GM18520 (cell line): ENCODE results near the gene FCHSD2.
"Not testable (repeated sequence)": the region's sequence is repeated elsewhere in the genome, so short reads cannot be mapped to it uniquely, and the experiment has no call there.

Experiments
- ATAC-seq: cut with Tn5 transposase; IDR thresholded peaks from one replicate; pipeline ENCODE4 v1.9.1; 2021; ENCODE audit not compliant: unreplicated experiment

The FCHSD2 gene

DNA sequence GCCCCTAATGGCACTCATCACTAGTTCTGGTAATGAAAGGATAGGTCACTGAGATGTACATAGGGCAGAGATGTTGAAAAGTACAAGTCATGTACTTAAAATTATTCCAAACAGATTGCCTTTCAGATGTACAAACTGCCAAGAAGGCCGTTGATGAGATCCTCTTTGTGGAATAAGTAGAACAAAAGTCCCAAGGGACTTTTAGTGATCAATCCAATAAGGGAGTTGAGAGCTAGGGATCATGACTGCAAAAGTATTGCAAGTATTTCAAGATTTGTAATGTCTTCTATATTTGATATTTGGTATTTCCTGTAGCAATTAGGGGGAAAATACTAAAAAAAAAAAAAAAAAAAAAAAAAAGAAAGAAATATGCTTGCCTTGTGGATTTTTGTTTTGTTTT is 245.7 kb downstream of the FCHSD2 start:
- ATAC-seq, result no peak

DNA sequence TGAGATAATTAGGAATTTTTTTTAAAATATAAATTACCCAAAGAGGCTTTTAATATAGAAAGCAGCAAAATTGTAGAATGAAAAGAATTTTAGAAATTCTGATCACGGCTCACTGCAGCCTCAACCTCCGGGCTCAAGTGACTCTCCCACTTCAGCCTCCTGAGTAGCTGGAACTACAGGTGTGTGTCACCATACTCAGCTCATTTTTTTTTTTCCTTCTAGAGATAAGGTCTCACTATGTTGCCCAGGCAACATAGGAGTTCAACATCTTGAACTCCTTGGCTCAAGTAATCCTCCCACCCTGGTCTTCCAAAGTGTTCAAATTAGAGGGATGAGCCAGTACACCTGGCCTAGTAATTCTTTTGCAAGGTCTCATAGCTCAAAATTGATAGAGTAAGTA is 251.2 kb downstream of the FCHSD2 start:
- no peak for ATAC-seq

DNA sequence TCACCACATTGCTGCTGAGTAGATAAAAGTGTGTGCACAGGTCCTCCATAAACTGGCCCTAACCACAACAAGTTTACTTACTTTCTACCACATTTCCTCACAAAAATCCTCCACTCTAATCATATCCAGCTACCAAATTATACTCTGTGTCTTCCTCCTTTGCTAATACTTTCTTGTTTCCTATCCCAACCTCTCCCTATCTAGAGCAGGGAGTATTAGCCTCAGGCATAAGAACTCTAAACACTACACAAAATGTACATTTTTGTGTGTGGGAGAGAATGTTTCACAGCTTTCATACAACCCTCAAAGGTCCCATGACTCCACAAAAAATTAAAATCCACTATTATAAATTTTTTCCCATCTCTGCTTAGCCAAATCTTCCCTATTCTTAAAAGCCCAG is 255.5 kb downstream of the FCHSD2 start:
- ATAC-seq, result no peak

DNA sequence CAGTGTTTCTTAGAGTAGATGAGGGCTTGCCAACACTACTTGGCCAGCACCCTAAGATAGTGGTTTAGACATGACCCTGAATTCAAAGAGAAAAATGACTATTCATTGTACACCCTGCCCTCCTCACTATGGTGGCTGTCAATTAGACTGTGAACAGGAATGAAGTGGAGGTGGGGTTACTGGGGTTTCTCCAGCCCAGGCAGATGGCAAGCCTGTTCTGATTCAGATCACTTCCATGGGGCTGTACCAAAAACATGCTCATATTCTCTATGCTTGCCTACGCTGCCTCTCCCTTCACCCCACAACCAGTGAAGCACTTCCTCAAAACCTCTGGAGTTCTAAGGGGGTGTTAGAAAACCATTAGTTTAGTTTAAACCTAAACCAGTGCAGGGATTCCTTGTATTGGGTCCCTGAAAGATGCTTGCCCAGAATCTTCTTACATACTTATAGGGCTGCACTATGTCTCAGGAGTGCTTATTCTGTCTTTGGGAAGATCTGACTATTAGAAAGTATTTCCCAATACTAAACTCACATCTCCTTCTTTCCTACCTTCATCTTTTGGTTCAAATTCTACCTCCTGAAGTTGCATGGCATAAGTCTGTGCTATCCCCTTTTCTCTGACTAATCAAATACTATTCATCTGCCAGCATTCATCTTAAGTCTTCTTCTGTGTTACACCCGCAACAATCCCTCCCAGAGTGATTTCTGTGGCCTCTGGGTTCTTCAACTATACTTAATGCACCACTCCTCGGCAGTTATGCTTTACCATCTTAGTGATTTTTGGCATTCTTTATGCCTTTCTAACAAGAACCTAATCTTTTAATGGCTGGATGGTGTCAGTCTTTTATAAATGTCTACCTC is 256.1 kb downstream of the FCHSD2 start:
- no peak for ATAC-seq

DNA sequence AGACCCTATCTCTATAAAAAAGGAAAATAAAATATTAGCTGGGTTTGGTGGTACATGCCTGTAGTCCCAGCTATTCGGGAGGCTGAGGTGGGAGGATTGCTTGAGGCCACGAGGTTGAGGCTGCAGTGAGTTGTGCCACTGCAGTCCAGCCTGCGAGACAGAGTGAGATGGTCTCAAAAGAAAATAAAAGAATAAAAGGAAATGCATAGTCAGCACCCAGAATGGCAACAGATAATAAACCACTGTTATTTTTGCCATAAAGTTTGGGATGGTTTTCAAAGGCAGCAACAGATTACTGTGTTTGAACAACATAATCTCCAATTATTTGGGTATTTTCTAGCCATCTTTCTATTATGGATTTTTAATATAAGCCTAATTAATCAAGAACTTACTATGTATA is 266.0 kb downstream of the FCHSD2 start:
- ATAC-seq, result no peak

DNA sequence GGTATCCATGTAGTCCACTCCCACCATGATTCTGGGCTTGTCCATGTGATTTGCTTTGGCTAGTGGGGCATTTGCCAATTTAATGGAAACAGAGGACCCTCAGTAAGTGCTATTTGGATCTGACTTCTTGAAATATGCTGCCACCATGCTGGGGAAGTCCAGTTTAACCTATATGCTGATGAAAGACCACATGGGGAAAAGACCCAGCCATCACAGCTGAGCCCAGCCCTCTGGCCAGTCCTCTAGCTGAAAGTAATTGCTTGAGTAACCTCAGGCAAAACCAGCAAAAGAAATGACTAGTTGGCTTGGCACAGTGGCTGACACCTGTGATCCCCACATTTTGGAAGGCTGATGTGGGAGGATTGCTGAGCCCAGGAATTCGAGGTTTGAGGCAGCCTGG is 266.4 kb downstream of the FCHSD2 start:
- no peak for ATAC-seq

DNA sequence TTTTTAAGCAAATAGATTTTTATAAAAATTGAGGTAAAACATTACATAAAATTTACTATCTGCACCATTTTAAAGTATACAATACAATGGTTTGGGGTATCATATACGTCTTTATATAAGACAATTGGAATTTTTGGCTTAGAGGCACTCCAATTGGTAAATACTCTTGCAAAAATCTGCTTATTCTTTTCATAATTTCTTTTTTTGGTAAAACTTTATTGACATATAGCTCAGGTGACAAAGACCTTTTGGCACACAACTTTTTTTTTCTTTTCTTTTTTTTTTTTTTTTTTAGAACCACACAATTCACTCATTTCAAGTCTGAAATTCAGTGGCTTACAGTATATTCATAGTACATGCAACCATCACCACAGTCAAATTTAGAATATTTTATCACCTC is 270.1 kb downstream of the FCHSD2 start:
- ATAC-seq, result no peak

DNA sequence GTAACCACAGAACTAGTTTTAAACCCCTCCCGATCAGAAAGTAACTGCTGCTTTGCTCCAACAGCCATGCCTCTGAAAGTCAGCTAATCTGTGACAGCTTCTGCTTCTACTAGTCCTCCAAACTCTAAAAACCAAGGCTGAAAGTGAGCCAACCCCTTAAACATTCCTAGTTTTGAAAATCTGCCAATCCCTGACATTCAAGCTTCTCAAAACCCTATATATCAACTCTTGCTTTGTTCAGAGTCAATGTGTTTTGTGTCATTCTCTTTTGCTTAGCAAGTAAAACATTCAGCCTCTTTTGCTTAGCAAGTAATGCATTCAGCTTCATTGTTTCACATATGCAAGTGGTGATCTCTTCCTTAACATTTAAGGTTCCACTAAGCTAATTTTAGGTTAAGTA is 271.0 kb downstream of the FCHSD2 start:
- ATAC-seq, result no peak

DNA sequence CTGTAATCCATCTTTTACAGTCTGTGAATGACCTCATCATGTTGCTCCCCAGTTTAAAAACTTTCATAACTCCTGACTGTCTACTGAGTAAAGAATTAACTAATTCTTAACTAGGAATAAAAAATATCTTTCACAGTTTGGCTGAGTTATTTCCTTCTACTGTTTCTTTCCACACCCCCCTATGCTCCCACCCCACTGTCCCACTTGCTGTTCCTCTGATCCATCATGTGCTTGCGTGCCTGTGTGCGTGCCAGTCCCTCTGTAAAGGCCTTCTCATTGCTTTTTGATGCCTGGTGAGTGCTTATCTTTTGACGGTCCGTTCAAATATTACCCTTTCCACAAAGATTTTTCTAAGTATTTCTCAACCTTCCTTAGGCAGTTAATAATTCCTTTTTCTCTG is 272.3 kb downstream of the FCHSD2 start:
- ATAC-seq, result no peak

DNA sequence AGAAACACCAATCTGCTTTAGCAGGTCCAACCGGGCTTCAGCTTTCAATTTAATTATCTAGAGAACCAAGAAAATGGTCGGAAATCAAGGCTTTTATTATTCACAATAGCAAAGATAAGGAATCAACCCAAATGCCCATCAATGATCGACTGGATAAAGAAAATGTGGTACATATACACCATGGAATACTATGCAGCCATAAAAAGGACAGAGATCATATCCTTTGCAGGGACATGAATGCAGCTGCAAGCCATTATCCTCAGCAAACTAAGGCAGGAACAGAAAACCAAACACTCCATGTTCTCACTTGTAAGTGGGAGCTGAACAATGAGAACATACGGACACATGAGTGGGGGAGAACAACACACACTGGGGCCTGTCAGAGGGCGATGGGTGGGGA is 274.1 kb downstream of the FCHSD2 start:
- no peak for ATAC-seq

DNA sequence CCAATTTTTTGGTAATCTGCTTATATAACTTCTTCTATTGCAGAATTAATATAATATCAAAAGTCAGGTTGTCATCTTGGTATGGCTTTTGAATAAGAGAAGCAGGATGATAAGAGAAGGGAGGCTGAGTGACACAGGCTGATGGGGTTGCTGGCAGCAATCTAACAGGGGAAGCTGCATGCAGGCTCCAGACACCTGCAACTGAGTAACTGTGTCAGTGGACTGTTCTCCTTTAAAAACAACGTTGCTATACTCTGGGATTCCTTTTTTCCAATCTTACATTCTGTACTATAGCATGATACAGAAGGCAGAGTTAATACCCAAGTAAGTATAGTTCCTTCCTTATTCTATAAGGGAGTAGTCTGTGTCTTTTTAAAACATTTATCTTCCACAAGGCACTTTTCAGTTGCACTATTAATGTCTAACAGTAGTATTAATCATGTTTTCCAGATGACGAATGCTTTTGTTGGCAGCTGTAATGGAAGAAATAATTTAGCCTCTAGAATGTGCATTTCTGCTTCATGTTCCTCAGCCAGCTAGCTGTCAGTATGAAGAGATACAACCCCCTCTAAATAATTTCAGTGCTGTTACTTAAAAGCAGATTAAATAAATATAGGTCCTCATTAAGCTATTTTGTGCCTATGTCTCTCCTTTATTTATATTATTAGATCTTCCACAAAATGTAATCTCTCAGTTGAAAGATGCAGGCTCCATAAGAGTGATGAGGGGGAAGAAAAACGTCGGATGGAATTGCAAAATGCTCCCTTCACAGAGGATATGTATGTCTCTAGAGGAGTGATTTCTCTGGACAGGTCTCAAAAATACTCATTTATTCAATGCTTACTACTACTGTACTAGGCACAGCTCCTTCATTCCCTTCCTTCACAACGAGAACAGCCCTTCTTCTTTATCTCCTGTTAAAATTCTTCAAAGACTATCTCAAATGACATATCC is 277.1 kb downstream of the FCHSD2 start:
- ATAC-seq, result no peak

DNA sequence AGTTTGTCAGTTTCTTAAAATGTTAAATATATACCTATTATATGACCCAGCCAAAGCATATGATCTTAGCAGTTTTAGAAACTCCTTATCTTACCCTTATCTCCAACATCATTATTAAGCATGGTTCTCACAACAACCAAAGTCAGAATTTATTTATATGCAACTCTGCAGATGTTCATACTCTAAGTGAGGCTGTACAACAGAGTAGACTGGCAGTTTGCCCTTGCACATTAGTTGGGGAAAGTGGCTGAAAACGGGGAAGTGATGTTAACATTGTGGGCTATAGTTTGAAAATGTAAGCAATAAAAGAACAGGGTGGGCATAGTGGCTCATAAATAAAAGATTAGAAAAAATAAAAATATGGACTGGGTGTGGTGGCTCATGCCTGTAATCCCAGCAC is 278.2 kb downstream of the FCHSD2 start:
- ATAC-seq, result no peak

DNA sequence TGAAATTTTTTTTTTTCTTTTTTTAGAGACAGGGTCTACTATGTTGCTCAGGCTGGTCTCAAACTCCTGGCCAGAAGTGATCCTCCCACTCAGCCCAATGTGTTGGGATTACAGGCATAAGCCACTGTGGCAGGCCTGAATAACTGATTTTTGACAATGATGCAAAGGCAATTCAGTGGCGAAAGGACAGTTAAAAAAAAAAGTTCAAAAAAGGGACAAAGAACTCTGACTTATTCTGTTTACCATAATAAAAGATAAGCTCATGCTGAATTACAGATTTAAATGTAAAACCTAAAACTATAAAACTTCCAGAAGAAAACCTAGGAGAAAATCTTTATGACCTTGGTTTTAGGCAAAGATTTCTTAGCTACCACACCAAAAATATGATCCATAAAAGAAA is 279.0 kb downstream of the FCHSD2 start:
- ATAC-seq, result no peak

DNA sequence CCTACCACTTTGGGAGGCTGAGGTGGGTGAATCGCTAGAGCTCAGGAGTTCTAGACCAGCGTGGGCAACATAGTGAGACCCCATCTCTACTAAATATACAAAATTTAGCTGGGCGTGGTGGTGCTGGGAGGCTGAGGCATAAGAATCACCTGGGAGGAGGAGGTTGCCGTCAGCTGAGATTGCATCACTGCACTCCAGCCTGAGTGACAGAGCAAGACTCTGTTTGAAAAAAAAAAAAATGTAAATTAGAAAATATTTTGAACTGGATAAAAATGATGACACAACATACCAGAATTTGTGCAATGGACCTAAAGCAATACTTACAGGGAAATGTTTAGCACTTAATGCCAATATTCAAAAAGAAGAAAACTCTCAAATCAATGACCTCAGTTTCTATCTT is 281.5 kb downstream of the FCHSD2 start:
- ATAC-seq, result no peak

DNA sequence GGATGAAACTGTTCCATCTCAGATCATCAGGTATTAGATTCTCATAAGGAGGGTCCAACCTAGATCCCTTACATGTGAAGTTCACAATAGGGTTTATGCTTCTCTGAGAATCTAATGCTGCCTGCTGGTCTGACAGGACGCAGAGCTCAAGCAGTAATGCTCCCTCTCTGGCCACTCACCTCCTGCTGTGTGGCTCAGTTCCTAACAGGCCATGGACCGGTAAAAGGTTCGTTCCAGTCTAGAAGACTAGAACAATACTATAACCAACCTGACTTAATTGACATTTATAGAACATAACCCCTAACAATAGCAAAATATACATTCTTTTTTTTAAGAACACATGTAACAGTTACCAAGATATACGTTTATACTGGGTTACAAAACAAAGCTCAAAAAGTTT is 282.1 kb downstream of the FCHSD2 start:
- no peak for ATAC-seq

DNA sequence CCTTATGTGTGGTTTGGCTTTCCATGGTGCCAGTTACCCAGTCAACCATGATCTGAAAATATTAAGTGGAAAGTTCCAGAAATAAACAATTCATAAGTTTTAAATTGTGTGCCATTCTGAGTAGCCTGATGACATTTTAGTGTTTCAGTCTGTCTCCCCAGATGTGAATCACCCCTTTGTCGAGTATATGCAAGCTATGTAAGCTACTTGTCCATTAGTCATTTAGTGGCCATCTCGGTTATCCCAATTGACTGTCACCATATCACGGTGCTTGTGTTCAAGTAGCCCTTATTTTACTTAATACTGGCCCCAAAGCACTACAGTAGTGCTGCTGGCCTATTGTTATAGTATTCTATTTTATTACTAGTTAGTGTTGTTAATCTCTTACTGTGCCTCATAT is 283.0 kb downstream of the FCHSD2 start:
- ATAC-seq, result no peak

DNA sequence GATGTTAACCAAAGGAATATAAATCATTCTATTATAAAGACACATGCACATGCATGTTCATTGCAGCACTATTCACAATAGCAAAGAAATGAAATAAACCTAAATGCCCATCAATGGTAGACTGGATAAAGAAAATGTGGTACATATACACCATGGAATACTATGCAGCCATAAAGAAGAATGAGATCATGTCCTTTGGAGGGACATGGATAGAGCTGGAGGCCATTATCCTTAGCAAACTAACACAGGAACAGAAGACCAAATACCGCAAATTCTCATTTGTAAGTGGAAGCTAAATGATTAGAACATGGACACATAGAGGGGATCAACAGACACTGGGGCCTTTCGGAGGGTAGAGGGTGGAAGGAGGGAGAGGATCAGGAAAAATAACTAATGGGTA is 283.9 kb downstream of the FCHSD2 start:
- not testable (repeated sequence) for ATAC-seq

DNA sequence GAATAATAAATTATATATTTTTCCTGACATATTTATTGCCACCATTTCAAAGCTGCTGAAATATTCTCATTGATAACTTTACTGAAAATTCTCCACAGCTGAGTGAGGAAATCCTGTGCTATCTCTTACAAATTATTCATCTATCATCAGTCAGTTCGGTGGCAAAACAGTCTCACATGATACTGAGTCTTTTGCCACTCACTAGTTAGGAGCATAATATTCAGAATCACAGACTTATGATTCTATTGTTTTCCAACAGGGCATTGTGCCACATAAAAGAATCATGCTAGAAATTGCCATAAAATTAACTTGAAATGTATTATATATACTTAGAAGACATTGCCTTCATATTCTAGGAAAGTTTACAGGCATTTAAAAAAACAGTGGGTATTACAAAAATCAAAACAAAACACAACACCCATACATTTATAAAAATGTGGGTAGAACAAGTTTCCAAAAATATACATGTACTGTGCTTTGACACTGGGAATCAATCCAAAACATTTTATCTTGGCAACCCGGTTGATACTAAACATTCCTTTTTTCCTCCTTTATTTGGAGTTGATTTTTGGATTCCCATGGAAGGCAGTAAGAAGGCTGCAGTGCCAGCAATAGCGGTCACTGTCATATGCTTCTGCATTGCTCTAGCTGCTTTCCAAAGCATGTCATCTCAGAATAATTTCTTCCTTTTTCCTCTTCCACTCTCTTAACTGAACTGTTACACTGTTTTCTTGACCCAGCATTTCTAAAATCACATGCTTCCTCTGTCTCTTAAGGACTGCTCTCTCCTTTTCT is 285.4 kb downstream of the FCHSD2 start:
- no peak for ATAC-seq

DNA sequence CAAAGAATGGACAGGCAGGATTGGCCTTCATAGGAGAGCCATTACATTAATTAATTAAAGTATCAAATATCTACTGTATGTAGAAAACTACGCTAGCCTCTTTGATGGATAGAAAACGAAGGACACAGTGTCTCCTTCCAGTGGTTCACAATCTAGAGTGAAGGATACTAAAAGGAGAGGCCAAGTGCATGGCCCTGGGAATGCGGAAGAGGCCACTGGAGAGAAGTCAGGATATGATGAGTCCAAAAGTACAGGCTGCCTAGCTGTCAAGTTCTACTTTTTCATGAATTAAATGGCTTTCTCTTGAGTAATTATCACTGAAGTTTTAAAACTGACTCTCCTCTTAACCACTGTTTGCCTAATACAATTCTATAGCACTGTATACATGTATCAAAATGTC is 286.1 kb downstream of the FCHSD2 start:
- ATAC-seq, result no peak

DNA sequence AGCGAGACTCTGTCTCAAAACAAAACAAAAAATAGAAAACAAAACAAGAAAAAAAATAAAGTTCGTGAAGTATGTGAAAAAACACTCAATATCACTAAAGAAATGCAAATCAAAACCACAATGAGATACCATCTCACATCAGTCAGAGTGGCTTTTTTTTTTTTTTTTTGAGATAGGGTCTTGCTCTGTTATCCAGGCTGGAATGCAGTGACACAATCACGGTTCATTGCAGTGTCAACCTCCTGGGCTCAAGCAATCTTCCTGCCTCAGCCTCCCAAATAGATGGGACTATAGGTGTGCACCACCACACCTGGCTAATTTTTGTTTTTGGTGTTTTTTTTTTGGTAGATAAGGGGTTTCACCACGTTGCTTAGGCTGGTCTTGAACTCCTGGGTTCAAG is 290.4 kb downstream of the FCHSD2 start:
- ATAC-seq, result no peak

DNA sequence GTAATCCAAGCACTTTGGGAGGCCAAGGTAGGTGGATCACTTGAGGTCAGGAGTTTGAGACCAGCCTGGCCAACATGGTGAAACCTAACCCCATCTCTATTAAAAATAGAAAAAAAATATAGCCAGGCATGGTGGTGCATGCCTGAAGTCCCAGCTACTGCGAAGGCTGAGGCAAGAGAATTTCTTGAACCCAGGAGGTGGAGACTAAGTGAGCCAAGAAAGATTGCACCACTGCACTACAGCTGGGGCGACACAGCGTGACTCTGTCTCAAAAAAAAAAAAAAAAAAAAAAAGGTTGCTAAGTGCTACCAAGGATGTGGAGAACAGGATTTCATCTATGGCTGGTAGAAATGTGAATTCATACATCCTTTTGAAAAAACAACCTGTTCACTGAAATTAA is 291.3 kb downstream of the FCHSD2 start:
- ATAC-seq, result no peak
